ENCODE results near the gene DSG3. TPM values are rescaled to one million over a fixed set of nuclear protein-coding genes. Genes with fewer than 3 reads are reported as not detected.
A peak's percentile ranks its signal among the peaks of the same experiment; 100 is the strongest.

Gene DSG3
- total RNA-seq, 1 donor from 2014 or later, result 0.13 TPM

GRCh38 chr18:31451625-31452024 lies 4.1 kb downstream of the DSG3 start:
- no peak for DNase-seq (ENCODE audit: low spot score in 2 of 2, unreplicated experiment in 2 of 2)
- Mint-ChIP-seq H3K27ac (no peak overlapping the region), H3K36me3 (no peaks in the 10 kb centered on the region), H3K4me1 (no peaks in the 10 kb centered on the region), H3K27me3 (ENCODE audit: low read depth) (no peaks in the 10 kb centered on the region), H3K9me3 (no peaks in the 10 kb centered on the region), H3K4me3 (no peak overlapping the region)
- TF ChIP-seq, protein P1, sequence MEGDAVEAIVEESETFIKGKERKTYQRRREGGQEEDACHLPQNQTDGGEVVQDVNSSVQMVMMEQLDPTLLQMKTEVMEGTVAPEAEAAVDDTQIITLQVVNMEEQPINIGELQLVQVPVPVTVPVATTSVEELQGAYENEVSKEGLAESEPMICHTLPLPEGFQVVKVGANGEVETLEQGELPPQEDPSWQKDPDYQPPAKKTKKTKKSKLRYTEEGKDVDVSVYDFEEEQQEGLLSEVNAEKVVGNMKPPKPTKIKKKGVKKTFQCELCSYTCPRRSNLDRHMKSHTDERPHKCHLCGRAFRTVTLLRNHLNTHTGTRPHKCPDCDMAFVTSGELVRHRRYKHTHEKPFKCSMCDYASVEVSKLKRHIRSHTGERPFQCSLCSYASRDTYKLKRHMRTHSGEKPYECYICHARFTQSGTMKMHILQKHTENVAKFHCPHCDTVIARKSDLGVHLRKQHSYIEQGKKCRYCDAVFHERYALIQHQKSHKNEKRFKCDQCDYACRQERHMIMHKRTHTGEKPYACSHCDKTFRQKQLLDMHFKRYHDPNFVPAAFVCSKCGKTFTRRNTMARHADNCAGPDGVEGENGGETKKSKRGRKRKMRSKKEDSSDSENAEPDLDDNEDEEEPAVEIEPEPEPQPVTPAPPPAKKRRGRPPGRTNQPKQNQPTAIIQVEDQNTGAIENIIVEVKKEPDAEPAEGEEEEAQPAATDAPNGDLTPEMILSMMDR (IDR thresholded peaks at IDR 0.05; ENCODE audit: unreplicated experiment), result no peak

- no peak for DNase-seq (ENCODE audit: low spot score in 2 of 2, unreplicated experiment in 2 of 2)
Observed at GRCh38 chr18:31454066-31454708, 6.6 kb downstream of the DSG3 start.

GRCh38 chr18:31469629-31470028 lies 22.1 kb downstream of the DSG3 start:
- H3K9me3 Mint-ChIP-seq, result no peaks in the 10 kb centered on the region
- H3K27ac Mint-ChIP-seq, result no peak overlapping the region
- DNase-seq (ENCODE audit: low spot score in 2 of 2, unreplicated experiment in 2 of 2), result no peak
- no peaks in the 10 kb centered on the region for H3K4me1 Mint-ChIP-seq
- no peaks in the 10 kb centered on the region for H3K27me3 Mint-ChIP-seq (ENCODE audit: low read depth)
- TF ChIP-seq, protein P1 (IDR thresholded peaks at IDR 0.05; ENCODE audit: unreplicated experiment), result no peak
- no peak overlapping the region for H3K4me3 Mint-ChIP-seq
- no peaks in the 10 kb centered on the region for H3K36me3 Mint-ChIP-seq

More at GRCh38 chr18:31454066-31454708, 6.6 kb downstream of the DSG3 start:
- no peaks in the 10 kb centered on the region for H3K27me3 Mint-ChIP-seq (ENCODE audit: low read depth)
- no peaks in the 10 kb centered on the region for H3K4me1 Mint-ChIP-seq
- TF ChIP-seq, protein P1 (IDR thresholded peaks at IDR 0.05; ENCODE audit: unreplicated experiment), result no peak
- H3K9me3 Mint-ChIP-seq, result no peaks in the 10 kb centered on the region
- no peak overlapping the region for H3K27ac Mint-ChIP-seq
- H3K36me3 Mint-ChIP-seq, result no peaks in the 10 kb centered on the region
- no peak overlapping the region for H3K4me3 Mint-ChIP-seq

GRCh38 chr18:31478688-31479087 lies 31.1 kb downstream of the DSG3 start:
- H3K36me3 Mint-ChIP-seq, result no peaks in the 10 kb centered on the region
- TF ChIP-seq, protein P1 (IDR thresholded peaks at IDR 0.05; ENCODE audit: unreplicated experiment), result no peak
- H3K4me1 Mint-ChIP-seq, result peaks cover 25% of the 10 kb centered on the region
- no peaks in the 10 kb centered on the region for H3K9me3 Mint-ChIP-seq
- no peaks in the 10 kb centered on the region for H3K27me3 Mint-ChIP-seq (ENCODE audit: low read depth)
- no peak for DNase-seq (ENCODE audit: low spot score in 2 of 2, unreplicated experiment in 2 of 2)
- no peak overlapping the region for H3K4me3 Mint-ChIP-seq
- H3K27ac Mint-ChIP-seq, result no peak overlapping the region

- TF ChIP-seq, protein P1 (IDR thresholded peaks at IDR 0.05; ENCODE audit: unreplicated experiment), result no peak
- Mint-ChIP-seq H3K27ac (peak overlapping the region; percentile 47), H3K9me3 (no peaks in the 10 kb centered on the region), H3K27me3 (ENCODE audit: low read depth) (no peaks in the 10 kb centered on the region), H3K4me1 (peaks cover 51% of the 10 kb centered on the region), H3K36me3 (no peaks in the 10 kb centered on the region), H3K4me3 (no peak overlapping the region)
- DNase-seq (ENCODE audit: low spot score in 2 of 2, unreplicated experiment in 2 of 2), result no peak
Observed at GRCh38 chr18:31482051-31482450, 34.5 kb downstream of the DSG3 start.

All from mesothelial cell of epicardium (in vitro differentiated cells).